ELF-1 (cell line): ENCODE data around the gene CIART.
"Not testable (repeated sequence)": the region's sequence is repeated elsewhere in the genome, so short reads cannot be mapped to it uniquely, and the experiment has no call there.

Experiments
- DNase-seq: peaks from one replicate; pipeline ENCODE4 v3.0.0-alpha.2; 2016; ENCODE audit warnings: low read depth, low spot score

CIART gene, protein sequence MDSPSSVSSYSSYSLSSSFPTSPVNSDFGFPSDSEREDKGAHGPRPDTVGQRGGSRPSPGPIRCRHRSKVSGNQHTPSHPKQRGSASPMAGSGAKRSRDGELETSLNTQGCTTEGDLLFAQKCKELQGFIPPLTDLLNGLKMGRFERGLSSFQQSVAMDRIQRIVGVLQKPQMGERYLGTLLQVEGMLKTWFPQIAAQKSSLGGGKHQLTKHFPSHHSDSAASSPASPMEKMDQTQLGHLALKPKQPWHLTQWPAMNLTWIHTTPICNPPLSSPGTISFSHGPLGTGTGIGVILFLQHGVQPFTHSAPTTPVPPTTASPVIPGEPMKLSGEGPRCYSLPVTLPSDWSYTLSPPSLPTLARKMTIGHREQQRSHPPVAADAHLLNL

GRCh38 chr1:150281758-150282557, at the start of gene CIART:
CIART (plus strand) TSS chr1:150282554; CDS start chr1:150283268, 714 bp downstream.
- DNase-seq: peak; percentile 94

DNA sequence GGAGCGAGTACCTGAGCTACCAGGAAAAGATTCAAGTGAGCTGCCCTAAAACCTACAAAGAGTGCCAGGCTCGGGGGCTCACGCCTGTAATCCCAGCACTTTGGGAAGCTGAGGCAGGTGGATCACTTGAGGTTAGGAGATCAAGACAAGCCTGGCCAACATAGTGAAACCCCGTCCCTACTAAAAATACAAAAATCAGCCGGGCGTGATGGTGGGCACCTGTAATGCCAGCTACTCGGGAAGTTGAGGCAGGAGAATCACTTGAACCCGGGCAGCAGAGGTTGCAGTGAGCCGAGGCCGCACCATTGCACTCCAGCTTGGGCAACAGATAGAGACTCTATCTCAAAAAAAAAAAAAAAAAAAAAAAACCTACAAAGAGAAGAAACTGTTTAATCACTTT, 49.4 kb upstream of the CIART start:
- DNase-seq: not testable (repeated sequence)

- DNase-seq: peak; percentile 28
Observed at GRCh38 chr1:150233359-150234308, 48.7 kb upstream of the CIART start.

- DNase-seq: no peak
Observed at GRCh38 chr1:150234309-150234565, 48.1 kb upstream of the CIART start.

GRCh38 chr1:150234566-150235293, 47.6 kb upstream of the CIART start:
- DNase-seq: peak; percentile 77

DNA sequence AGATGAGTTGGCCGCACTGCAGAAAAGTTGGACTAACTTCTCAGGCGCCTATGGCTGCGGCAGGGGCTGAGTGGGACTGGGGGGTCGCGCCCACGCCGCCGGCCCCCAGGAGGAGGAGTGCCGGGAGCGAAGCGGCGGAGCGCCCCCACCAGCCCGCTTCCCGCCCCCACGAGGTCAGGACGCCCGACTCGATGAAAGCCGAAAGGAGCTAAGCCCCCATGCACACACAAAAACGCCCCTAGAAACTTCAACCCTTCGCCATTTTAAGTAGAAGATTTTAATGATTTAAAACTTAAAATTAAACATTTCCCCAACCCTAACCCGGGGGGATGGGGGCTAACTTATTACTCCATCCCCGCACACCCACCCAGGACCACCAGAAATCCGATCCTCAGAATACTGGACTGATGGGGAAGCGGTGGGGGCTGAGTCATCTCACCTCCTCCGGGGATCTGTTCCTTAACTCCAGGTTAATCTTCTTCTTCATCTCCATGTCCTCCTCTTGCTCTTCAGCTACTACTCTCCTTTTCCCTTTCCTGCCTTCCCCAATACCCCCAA, 47.0 kb upstream of the CIART start:
- peak; percentile 46 for DNase-seq

- peak; percentile 99 for DNase-seq
Observed at GRCh38 chr1:150235852-150236613, 46.3 kb upstream of the CIART start, which contains the start of gene ANP32E. ANP32E (minus strand) TSS chr1:150236112; CDS start chr1:150235786, 326 bp downstream.

DNA sequence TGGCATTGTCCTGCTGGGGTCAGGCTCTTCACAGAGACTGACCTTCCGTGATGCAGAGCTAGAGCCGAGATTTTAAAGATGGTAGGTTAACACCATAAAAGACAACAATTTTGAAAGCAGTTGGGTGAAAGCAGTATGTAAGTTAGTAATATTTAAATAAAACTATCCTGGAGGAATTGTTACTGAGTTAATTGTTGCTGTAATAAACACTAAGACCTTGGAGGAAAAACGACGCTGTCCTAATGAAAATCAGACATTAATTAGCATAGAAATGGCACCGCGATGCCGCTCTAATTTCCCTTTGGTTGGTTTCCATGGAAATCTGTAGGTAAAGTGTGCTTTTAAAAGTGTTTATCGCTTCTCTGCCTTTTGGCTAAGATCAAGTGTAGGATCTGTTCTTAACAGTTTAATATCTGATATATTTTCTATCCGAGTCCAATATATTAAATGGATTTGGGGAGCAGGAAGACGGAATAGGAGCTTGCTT, 45.7 kb upstream of the CIART start:
- DNase-seq: no peak

DNA sequence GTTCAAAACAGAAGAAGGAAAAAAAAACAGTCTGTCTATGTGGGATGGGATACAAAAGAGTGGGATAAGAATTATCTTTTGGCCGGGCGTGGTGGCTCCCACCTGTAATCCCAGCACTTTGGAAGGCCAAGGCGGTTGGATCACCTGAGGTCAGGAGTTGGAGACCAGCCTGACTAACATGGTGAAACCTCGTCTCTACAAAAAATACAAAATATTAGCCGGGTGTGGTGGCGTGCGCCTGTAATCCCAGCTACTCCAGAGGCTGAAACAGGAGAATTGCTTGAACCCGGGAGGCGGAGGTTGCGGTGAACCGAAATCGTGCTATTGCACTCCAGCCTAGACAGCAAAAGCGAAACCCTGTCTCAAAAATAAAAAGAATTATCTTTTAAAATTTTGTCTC, 45.2 kb upstream of the CIART start:
- DNase-seq: not testable (repeated sequence)

DNA sequence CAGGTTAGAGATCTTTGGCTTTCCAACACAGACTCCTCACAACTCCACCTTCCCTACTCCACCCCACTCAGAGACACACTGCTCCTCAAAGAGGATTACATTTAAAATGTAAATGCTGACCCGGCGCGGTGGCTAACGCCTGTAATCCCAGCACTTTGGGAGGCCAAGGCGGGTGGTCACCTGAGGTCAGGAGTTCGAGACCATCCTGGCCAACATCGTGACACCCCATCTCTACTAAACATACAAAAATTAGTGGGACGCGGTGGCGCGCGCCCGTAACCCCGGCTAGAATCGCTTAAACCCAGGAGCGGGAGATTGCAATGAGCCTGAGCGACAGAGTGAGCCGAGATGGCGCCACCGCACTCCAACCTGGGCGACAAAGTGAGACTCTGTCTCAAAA, 44.6 kb upstream of the CIART start:
- DNase-seq: peak; percentile 7

- DNase-seq: no peak
Observed at GRCh38 chr1:150243003-150243402, 39.4 kb upstream of the CIART start.

- DNase-seq: no peak
Observed at GRCh38 chr1:150249936-150250335, 32.4 kb upstream of the CIART start.

DNA sequence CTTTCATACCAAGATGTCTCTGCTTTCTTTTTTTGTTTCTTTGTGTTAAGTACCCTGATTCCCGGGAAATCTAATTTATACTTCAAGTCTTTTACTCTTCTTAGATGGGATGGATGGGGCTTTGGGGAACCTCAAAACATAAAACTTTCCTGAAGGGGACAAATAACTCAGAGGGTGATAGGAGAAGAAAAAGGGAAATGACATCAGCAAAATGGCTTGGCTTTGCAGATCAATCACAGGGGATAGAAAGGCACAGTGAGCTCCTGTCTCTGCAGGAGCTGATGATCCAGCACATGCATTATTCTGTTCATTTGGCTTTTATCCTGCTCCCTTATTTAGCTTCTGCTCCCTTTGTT, 26.2 kb upstream of the CIART start:
- DNase-seq: peak; percentile 59

GRCh38 chr1:150256554-150257341, 25.6 kb upstream of the CIART start:
- peak; percentile 77 for DNase-seq

GRCh38 chr1:150257624-150258585, 24.4 kb upstream of the CIART start, which contains the start of gene CA14:
CA14 (plus strand) TSS chr1:150257774; CDS start chr1:150258129, 355 bp downstream.
- peak; percentile 72 for DNase-seq

GRCh38 chr1:150259217-150259616, 23.1 kb upstream of the CIART start:
- no peak for DNase-seq

GRCh38 chr1:150259758-150260669, 22.3 kb upstream of the CIART start:
- DNase-seq: peak; percentile 95
